Ascending aorta (tissue), 2 donors: Measurements from ENCODE around the gene ARL8B. TPM values are rescaled to one million over a fixed set of nuclear protein-coding genes. Genes with fewer than 3 reads are reported as not detected.

Experiments
- DNase-seq, 2 donors: peaks; one replicate each; pipeline ENCODE4 v3.0.0-alpha.2; 2019; ENCODE audit warnings: low spot score in 2 of 2
- H3K27ac ChIP-seq, 2 donors: fragments of 200-600 bp; sonication (generic); one replicate each; pipeline ENCODE4 v1.5.1; 2016 to 2017; ENCODE audit warnings: mild to moderate bottlenecking in 1 of 2
- H3K27me3 ChIP-seq: fragments of 200-600 bp; sonication (generic); one replicate; pipeline ENCODE4 v1.5.1; 2017
- H3K36me3 ChIP-seq, 2 donors: fragments of 200-600 bp; sonication (generic); one replicate each; pipeline ENCODE4 v1.5.1; 2016
- H3K4me1 ChIP-seq, 2 donors: fragments of 200-600 bp; sonication (generic); one replicate each; pipeline ENCODE4 v1.5.1; 2016 to 2017; ENCODE audit warnings: mild to moderate bottlenecking in 1 of 2
- H3K4me3 ChIP-seq, 2 donors: fragments of 200-600 bp; sonication (generic); one replicate each; pipeline ENCODE4 v1.5.1; 2016 to 2017; ENCODE audit warnings: mild to moderate bottlenecking in 1 of 2
- H3K9me3 ChIP-seq, 2 donors: fragments of 200-600 bp; sonication (generic); one replicate each; pipeline ENCODE4 v1.5.1; 2016
- intact Hi-C: fragments of 100-400 bp; cut with DNase I; formaldehyde crosslinking; loops from one replicate; pipeline ENCODE4 v1.15.1; 2023
- total RNA-seq: library from RNA; depleted of rRNA; stranded (reverse); fragments of >200 nt; gene quantifications from one replicate; pipeline ENCODE4 v1.1.0, GENCODE V29; 2016
- TF ChIP-seq, protein P1 (sequence below), 3 experiments: fragments of 200-600 bp in 2 of 3; fragments of 450-650 bp in 1 of 3; sonication (generic) in 2 of 3; IDR thresholded peaks; one replicate each; pipeline ENCODE4 v1.5.1; 2016 to 2019; ENCODE audit warnings: antibody characterized with exemption in 3 of 3, mild to moderate bottlenecking in 1 of 3, moderate library complexity in 1 of 3

The ARL8B gene
- total RNA-seq, 1 donor from 2014 or later = 6.4 TPM

DNA sequence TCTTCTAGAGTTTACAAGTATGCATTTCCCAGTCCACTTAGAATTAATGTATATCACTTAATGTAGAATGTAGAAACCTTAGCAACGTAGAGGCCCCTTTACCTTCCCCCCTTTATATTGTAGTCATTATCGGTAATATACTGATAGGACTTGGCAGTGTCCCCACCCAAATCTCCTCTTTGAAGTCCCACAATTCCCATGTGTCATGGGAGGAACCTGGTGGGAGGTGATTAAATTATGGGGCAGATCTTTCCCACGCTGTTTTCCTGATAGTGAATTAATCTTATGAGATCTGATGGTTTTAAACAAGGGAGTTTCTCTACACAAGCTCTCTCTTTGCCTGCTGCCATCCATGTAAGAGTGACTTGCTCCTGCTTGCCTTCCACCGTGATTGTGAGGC lies 31.0 kb downstream of the ARL8B start:
- no peaks in the 10 kb centered on the region for H3K36me3 ChIP-seq
- no peaks in the 10 kb centered on the region for H3K27me3 ChIP-seq
- no peak overlapping the region for H3K27ac ChIP-seq
- TF ChIP-seq, protein P1, sequence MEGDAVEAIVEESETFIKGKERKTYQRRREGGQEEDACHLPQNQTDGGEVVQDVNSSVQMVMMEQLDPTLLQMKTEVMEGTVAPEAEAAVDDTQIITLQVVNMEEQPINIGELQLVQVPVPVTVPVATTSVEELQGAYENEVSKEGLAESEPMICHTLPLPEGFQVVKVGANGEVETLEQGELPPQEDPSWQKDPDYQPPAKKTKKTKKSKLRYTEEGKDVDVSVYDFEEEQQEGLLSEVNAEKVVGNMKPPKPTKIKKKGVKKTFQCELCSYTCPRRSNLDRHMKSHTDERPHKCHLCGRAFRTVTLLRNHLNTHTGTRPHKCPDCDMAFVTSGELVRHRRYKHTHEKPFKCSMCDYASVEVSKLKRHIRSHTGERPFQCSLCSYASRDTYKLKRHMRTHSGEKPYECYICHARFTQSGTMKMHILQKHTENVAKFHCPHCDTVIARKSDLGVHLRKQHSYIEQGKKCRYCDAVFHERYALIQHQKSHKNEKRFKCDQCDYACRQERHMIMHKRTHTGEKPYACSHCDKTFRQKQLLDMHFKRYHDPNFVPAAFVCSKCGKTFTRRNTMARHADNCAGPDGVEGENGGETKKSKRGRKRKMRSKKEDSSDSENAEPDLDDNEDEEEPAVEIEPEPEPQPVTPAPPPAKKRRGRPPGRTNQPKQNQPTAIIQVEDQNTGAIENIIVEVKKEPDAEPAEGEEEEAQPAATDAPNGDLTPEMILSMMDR (IDR thresholded peaks at IDR 0.05) = no peak
- no peaks in the 10 kb centered on the region for H3K9me3 ChIP-seq
- intact Hi-C loops = no loop called here
- H3K4me1 ChIP-seq = no peaks in the 10 kb centered on the region
- DNase-seq = no peak
- no peak overlapping the region for H3K4me3 ChIP-seq

DNA sequence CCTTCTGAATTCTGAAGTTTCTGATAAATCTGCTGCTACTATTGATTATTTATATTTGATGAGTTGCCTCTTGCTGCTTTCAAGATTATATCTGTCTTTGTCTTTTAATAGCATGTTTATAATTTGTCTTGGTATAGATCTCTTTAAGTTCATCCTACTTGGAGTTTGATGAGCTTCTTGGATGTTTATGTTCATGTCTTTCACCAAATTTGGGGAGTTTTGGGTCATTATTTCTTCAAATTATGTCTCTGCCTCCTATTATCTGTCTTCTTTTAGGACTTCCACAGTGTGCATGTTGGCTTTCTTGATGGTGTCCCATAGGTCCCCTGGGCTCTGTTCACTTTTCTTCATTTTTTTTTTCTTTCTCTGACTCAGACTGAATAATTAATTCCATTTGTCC lies 33.1 kb downstream of the ARL8B start:
- Histone ChIP-seq H3K4me3 (no peak overlapping the region), H3K27me3 (no peaks in the 10 kb centered on the region), H3K4me1 (peaks cover 0 to 7% of the 10 kb centered on the region in 2 donors), H3K36me3 (no peaks in the 10 kb centered on the region), H3K27ac (no peak overlapping the region), H3K9me3 (no peaks in the 10 kb centered on the region)
- TF ChIP-seq, protein P1 (IDR thresholded peaks at IDR 0.05) = no peak
- intact Hi-C loops = no loop called here
- DNase-seq = no peak

DNA sequence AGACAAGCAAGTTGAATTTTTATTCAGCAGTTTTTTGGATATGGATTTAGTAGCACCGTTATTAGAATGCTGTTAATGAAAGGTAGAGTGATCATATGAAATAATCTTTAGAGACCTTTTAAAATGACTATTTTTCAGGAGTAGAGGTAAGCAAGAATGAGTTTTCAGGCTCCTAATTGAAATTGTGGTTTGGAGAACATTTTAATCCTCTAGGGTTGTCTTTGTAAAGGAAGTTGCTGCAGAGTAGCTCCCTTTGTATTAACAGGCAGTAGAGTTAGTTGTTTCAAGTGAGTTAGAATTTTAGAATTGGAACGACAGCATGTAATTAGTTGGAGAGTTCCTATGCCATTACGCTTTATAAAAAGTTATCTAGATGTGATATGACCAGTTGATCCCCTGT lies 38.2 kb downstream of the ARL8B start:
- Histone ChIP-seq H3K36me3 (no peaks in the 10 kb centered on the region), H3K27me3 (no peaks in the 10 kb centered on the region), H3K9me3 (no peaks in the 10 kb centered on the region), H3K4me1 (peaks cover 4 to 14% of the 10 kb centered on the region in 2 donors), H3K4me3 (no peak overlapping the region), H3K27ac (no peak overlapping the region)
- intact Hi-C loops = no loop called here
- DNase-seq = no peak
- TF ChIP-seq, protein P1 (IDR thresholded peaks at IDR 0.05) = no peak

DNA sequence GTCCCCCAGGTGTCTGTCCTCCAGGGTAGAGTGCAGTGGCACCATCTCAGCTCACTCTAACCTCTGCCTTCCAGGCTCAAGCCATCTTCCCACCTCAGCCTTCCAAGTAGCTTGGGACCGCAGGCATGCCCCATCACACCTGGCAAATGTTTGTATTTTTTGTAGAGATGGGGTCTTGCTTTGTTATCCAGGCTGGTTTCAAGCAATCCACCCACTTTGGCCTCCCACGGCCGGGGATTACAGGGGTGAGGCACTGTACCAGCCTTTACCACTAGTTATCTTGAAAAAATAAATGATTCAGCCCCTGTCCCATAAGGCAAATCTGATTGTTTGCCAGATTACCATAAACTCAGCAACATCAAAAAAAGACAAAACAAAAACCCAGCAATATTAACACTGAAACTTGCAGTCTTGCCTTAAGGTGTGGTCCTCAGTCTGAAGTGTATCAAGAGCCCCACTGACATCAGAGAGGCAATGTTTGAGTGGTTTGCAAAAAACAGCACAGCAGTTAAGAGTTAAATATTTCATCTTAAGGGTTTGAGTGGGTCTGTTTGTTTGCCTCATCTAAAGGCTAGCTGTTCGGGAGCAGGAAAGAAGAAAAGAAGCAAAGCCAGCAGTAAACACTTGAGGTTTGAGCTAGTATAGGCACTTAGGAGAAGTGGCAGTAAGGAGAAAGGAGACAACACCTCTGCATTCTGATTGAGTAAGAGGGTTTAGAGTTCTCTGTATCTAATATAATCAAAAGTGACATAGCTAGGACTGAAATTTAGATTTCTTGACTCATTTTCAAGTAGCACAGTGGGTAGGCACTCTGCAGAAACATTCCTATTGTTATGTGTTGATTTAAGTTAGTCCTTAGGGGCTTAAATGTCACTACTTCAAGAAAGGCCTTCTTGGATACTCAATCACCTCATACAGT lies 39.1 kb downstream of the ARL8B start:
- no peaks in the 10 kb centered on the region for H3K36me3 ChIP-seq
- DNase-seq = no peak
- H3K27me3 ChIP-seq = no peaks in the 10 kb centered on the region
- peaks cover 4 to 14% of the 10 kb centered on the region in 2 donors for H3K4me1 ChIP-seq
- no peak overlapping the region for H3K4me3 ChIP-seq
- TF ChIP-seq, protein P1 (IDR thresholded peaks at IDR 0.05) = no peak
- H3K9me3 ChIP-seq = no peaks in the 10 kb centered on the region
- intact Hi-C loops = no loop called here
- H3K27ac ChIP-seq = no peak overlapping the region

DNA sequence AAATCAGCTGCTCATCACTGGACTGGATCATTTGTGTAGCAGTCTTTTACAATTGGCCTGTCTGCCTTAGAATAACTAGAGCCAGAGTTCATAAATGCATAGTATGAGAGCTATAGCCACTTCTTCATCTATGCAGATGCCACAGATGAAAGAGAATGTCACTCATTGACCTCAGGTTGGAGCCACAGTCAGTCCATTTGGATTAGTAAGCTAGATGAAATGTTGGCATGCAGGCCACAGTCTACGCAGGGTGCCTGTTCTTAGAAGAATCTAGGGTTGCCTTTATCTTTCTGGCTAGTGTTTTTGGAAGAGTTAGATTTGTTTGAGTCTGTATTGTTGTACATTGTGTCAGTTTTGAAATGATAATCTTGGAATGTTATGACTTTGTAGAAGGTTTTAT lies 40.0 kb downstream of the ARL8B start:
- TF ChIP-seq, protein P1 (IDR thresholded peaks at IDR 0.05) = no peak
- H3K4me3 ChIP-seq = no peak overlapping the region
- H3K36me3 ChIP-seq = no peaks in the 10 kb centered on the region
- intact Hi-C loops = no loop called here
- H3K4me1 ChIP-seq = peaks cover 4 to 14% of the 10 kb centered on the region in 2 donors
- no peaks in the 10 kb centered on the region for H3K27me3 ChIP-seq
- H3K27ac ChIP-seq = no peak overlapping the region
- no peak for DNase-seq
- H3K9me3 ChIP-seq = no peaks in the 10 kb centered on the region
